ENCODE measurements around the gene LRRC28.

Gene LRRC28

DNA sequence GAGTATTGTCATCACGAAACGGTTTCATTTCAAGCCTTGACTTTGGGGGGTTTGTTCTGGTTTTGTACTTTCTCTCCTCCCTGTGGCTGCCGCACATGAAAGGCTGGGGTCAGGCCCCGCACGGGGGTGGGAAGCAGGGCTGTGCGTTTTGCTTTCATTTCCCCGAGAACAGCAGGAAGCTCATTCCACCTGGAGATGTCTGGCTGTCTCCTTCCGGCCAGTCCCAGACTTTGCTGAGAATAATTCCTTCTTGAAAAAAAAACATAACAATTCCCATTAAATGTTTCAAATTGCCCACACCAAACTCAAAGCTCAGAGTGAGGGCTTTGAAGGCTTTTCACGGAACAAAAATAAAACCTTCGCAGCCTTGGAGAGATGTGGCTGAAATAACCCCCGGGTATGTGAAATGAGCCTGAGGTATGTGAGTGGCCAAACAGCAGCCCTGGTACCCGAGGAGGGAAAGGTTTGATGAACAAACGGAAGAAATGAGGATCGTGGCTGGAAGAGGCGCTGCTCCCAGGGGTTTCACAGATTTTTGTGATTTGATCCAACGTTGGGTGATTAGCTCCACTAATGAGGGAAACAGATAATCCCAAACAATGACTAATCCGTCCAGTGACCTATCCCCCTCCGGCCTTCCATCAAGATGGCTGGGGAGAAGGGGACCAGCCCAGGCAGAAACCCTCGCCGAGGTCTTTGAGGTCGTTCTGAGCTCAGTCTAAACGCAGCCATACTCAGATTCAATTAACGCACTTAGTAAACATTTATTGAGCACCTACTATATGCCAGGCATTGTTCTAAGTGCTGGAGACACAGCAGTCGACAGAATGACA lies 187.6 kb downstream of the LRRC28 start:
- no peak for DNase-seq

DNA sequence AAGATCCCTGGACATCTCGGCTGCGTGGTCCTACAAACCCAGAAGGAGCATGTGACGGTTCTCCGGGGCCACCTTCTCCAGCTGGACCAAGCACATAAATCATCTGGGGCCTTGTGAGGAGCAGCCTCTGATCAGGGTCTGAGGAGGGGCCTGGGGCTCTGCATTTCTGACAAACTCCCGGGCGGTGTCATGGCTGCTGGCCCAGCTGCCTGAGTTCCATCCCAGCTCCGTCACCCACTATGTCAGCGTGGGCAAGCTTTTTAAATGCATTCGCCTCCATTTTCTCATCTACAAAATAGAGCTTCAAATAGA lies 188.2 kb downstream of the LRRC28 start:
- no peak for DNase-seq

DNA sequence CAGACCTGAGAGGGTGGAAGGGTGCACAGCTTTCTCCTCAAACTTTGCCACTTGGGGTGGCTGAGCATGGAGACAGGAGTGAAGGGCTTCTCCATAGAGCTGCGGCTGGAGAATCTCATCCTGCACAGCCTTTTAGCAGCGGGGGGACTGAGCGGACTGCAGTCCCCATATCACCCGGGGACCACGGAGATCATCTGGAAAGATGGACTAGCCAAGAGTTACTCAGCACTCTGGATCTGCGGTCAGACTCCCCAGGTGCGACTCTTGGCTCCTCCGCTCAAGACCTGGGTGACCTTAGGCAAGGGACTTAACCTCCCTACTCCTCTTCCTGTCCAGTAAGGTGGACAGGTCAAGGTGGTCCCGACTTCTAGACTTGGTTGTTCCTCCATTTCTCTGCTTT lies 188.7 kb downstream of the LRRC28 start:
- no peak for DNase-seq
